Heart left ventricle (tissue), 13 donors: ENCODE data around the gene C22orf15.

Source experiments
- CTCF ChIP-seq, 12 donors: fragments of 200-600 bp; sonication (generic) in 4 of 12; IDR thresholded peaks; one replicate each; pipeline versions ENCODE4 v1.5.0 to v1.8.0; 2018 to 2022; ENCODE audit warnings: antibody characterized with exemption in 12 of 12, mild to moderate bottlenecking in 5 of 12
- POLR2A ChIP-seq, 2 donors: fragments of 450-650 bp; IDR thresholded peaks; one replicate each; pipeline ENCODE4 v1.6.1; 2017; ENCODE audit warnings: antibody characterized with exemption in 2 of 2, mild to moderate bottlenecking in 2 of 2, moderate library complexity in 2 of 2
- donor health status: ischemic (EF 13 %, LVEDD 7.1; RV severe dilation, severe dysfunction).
- donor health status: DM: no; HTN: yes; CAD: no.
- donor health status: DM: no; HTN: no; CAD: no.
- donor health status: ischemic (EF 25% LVEDD 6.9; RV normal size, moderate dysfunction).
- donor health status: ischemic (EF 25% LVEDD 5.7; RV mildly dilated, moderate dysfunction).
- donor health status: ischemic (EF 35%, LVEDD 5.7; RV mildly dilated, moderate dysfunction).
- donor health status: nonischemic (EF 11% LVEDD 7.7; RV severe dilation, severe dysfunction).
- donor health status: DM: yes; HTN: yes; CAD: no.
- donor health status: PGD.
- donor health status: ischemic (EF 29% LVEDD 5.4; RV normal size, mild dysfunction).
- donor health status: nonischemic (EF 23%, LVEDD 6.1; RV moderate dilation, normal function).

GRCh38 chr22:23722160-23722559, 40.6 kb upstream of the C22orf15 start:
- TF ChIP-seq CTCF (IDR thresholded peaks at IDR 0.05) (no peak), POLR2A (IDR thresholded peaks at IDR 0.05) (no peak)
